Sigmoid colon (tissue), 4 donors: Measurements from ENCODE around the gene FRYL.

Source experiments
- POLR2AphosphoS5 ChIP-seq, 4 donors: sonication (generic); formaldehyde crosslinking; IDR thresholded peaks; one replicate each; pipeline ENCODE4 v1.6.1; 2017; ENCODE audit warnings: antibody characterized with exemption in 4 of 4
- TF ChIP-seq, protein P1 (sequence below), 4 experiments: fragments of 450-650 bp in 3 of 4; fragments of 200-600 bp in 1 of 4; IDR thresholded peaks; one replicate each; pipeline ENCODE4 v1.5.1; 2016 to 2019; ENCODE audit warnings: antibody characterized with exemption in 4 of 4, mild to moderate bottlenecking in 3 of 4, moderate library complexity in 2 of 4

DNA sequence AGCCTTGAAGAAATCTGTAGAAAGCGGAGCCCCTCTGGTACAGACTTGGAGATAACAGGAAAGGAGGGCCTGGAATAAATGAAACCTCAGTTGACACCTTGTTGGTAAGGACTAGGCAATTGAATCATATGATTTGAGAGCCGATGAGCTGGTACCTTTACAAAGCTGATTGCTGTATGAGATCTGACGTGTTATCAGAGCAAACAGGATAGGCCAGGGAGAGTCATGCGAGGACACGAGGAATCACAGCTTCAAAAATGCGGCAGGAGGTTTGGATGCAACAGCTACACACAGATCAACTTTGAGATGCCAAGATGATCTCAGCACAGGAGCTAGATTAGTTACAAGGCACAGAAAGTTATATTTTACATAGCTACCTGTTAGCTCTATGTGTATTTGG, 304.3 kb downstream of the FRYL start:
- TF ChIP-seq, protein P1, sequence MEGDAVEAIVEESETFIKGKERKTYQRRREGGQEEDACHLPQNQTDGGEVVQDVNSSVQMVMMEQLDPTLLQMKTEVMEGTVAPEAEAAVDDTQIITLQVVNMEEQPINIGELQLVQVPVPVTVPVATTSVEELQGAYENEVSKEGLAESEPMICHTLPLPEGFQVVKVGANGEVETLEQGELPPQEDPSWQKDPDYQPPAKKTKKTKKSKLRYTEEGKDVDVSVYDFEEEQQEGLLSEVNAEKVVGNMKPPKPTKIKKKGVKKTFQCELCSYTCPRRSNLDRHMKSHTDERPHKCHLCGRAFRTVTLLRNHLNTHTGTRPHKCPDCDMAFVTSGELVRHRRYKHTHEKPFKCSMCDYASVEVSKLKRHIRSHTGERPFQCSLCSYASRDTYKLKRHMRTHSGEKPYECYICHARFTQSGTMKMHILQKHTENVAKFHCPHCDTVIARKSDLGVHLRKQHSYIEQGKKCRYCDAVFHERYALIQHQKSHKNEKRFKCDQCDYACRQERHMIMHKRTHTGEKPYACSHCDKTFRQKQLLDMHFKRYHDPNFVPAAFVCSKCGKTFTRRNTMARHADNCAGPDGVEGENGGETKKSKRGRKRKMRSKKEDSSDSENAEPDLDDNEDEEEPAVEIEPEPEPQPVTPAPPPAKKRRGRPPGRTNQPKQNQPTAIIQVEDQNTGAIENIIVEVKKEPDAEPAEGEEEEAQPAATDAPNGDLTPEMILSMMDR (IDR thresholded peaks at IDR 0.05), result no peak
- no peak for TF ChIP-seq POLR2AphosphoS5 (IDR thresholded peaks at IDR 0.05)
